Islet precursor cell (in vitro differentiated cells): ENCODE measurements around the gene PCSK6.
"Not testable (repeated sequence)": the region's sequence is repeated elsewhere in the genome, so short reads cannot be mapped to it uniquely, and the experiment has no call there.

ENCODE experiments used
- DNase-seq: peaks from one replicate; pipeline ENCODE4 v3.0.0-alpha.2; 2018

The PCSK6 gene

DNA sequence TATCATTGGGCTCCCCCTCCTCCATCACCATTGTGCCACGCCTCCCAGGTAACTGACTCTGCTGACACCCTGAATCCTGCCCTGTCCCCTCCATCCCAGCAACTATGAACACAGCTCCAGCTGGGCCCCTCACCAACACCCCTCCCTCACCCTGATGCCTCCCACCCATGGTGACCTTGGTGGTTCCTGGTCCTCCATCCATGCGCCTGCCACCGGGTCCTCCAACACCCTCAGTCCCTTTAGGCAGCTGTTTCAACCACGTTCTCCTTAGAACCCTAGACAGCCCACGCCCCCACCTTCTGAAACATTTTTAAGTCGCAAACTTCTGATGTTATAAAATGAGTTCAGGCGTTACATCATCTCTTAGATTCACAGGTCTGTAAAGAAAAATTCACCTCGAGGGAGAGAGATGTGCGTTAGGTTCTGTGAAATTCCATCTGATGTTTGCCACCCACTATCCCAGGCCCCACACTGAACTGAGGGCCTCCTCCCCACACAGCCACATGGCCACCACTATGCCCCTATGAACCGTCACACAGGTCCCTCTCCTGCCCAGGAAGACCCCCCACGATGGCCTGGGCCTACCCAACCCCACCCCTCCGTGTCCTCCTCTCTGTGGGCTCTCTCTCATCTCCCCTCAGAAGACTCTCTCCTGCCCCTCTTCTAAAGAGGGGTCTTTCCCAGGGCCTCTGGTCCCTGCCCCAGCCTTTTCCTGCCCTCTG is 29.8 kb downstream of the PCSK6 start:
- peak; percentile 31 for DNase-seq

DNA sequence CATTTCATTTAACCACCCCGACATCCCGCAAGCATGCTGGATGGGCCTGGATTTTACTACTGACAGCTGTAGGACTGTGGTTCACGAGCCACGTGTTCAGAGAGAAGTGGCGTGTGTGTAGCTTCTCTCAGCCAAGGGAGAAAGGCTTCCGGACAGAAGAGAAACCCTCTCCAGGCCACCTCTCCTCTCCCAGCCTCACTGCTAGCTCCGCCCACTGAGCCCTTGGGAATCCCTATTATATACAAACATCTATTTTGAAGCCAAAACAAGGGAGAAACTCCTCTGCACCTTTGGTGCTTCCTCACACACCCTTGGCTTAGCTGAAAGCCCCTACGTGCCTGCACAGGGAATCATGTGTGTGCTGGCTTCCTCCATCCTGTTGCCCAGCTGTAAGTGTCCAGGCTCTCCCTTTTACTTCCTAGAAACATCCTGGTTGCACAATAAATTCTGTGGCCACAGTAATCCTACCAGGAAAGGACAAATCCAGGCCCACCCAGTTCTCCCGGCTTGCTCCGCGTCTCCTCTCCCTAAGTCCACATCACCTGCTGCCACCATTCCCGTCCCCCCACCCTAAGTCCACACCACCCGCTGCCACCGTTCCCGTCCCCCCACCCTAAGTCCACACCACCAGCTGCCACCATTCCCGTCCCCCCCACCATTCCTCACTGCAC is 30.5 kb downstream of the PCSK6 start:
- DNase-seq = peak; percentile 47

DNA sequence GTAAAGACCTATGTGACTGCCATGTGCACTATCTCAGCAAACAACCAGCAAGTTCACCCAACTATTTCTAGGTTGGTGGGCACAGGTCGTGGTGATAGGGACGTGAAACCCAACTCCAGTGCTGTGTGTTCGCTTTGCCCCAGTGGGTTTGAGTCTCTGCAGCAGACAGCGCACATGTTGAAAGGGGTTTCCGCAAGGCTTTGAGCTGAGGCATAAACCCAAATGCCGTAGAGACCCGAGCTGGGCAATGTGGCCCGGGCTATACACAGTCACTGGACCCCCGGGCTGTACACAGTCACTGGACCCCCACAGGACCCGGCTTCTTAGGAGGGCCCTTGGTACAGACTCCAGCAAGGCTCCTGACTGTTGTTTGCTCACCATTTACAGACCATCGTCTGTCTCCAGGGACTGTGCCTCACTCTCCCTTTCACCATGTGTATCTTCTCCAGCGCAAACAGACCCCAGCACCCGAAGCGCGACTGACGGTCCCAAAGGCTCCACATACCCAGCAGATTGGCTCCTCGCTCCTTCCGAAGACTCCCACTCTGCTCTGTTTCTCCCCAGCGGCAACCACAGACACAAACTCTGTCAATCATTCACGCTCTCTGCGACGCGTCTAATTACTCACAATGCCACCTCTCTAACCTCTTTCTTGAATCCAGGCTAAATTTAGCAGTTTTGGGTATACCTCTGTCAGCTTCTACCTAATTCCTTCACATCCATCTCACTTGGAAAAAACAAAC is 31.2 kb downstream of the PCSK6 start:
- DNase-seq = peak; percentile 36

DNA sequence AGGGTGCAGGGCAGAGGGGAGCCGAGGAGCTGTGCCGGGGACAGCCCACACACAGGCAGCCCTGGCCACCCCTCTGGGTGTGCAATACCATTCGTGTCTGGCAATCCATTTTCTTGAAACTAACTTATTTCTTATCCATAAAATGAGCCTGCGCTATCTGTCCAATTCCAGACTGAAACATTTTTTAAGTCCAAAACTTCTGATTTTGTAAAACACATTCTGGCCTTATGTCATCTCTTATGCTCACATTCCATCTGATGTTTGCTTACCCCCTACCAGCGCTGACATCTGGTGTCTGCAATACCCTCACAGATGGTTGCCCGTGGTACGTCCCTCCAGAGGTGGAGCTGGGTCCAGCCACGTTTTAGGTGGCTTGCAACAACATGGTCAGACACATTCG is 31.8 kb downstream of the PCSK6 start:
- no peak for DNase-seq

DNA sequence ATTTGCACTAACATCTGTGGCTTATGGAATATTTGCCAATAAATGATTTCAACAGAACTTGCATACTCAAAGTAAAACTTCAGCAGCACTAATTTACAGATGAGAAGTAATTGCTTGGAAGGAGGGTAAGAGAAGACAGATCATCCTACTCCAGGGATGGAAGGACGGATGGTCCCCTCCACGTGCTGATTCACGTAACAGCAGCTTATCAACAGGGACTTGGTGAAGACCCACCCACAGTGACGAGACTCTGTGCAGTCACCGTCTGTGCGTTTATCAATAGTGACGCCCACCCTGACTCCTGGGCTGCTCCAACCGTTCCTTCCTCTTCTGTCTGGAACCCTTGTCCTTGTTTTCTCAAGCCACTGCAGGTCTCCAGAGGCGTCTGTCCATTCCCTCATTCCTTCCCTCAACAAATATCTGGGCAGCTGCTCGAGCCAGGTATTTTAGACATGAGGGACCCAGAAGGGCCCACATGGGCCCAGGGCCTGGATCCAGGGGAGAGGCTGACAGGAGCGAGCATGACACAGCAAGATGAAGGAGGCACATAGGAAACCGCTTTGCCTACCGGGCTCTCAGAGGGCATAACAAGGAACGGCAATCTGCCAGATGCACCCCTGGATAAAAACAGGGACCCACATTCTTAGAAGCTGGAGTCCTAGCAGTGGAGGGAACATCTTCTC is 33.3 kb downstream of the PCSK6 start:
- peak; percentile 23 for DNase-seq

DNA sequence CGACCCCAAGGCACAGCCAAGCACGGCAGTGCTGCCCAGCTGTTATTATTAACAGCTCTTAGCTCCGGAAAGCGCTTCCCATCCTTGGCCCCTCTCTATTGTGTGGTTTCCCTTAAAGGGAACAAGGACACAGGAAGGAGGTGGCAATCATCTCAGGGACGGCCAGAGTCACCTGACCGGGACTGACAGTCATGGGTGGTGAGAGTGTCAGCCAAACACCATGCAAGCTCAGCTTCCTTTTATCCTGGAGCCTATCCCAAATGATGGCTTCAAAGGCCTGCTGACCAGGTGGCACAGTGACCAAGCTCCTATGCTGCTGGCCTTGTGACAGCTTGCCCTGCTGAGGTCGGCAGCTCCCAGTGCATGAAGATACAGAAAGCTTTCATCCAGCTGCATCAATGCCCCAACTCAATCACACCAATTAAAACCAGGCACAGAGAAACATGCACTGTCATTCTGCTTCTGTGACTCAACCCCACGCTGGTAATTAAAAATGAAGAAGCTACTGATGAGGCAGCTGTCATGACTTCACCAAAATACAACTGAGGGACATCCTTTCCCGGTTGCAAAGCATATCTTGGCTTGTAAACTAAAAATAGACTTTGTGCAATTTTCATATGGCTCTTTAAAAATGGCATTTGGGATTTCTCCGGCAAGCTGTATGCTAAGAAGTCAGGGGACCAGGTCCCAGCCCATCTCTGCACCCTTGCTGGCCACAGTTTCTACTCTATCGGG is 34.0 kb downstream of the PCSK6 start:
- peak; percentile 54 for DNase-seq

DNA sequence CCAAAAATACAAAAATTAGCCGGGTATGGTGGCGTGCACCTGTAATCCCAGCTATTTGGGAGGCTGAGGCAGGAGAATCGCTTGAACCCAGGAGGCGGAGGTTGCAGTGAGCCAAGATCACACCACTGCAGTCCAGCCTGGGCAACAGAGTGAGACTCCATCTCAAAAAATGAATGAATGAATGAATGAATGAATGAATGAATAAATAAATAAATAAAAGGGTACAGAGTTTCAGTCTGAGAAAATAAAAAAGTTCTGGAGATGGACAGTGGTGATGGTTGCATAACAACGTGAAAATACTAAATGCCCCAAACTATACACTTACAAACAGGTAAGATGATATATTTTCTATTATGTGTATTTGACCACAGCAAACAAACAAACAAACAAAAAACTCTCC is 34.7 kb downstream of the PCSK6 start:
- not testable (repeated sequence) for DNase-seq

DNA sequence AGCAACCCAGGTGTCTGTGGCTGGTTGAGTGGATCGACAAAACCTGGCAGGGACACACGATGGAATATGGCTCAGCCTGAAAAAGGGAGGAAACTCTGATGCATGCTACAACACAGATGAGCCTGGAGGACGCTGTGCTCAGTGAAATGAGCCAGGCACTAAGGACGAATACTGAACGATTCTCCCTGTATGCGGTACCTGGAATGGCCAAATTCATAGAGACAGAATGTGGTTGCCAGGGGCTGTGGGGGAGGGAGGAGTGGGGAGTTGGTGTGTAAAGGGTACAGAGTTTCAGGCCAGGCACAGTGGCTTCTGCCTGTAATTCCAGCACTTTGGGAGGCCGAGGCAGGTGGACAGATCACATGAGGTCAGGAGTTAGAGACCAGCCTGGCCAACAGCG is 35.1 kb downstream of the PCSK6 start:
- peak; percentile 13 for DNase-seq

DNA sequence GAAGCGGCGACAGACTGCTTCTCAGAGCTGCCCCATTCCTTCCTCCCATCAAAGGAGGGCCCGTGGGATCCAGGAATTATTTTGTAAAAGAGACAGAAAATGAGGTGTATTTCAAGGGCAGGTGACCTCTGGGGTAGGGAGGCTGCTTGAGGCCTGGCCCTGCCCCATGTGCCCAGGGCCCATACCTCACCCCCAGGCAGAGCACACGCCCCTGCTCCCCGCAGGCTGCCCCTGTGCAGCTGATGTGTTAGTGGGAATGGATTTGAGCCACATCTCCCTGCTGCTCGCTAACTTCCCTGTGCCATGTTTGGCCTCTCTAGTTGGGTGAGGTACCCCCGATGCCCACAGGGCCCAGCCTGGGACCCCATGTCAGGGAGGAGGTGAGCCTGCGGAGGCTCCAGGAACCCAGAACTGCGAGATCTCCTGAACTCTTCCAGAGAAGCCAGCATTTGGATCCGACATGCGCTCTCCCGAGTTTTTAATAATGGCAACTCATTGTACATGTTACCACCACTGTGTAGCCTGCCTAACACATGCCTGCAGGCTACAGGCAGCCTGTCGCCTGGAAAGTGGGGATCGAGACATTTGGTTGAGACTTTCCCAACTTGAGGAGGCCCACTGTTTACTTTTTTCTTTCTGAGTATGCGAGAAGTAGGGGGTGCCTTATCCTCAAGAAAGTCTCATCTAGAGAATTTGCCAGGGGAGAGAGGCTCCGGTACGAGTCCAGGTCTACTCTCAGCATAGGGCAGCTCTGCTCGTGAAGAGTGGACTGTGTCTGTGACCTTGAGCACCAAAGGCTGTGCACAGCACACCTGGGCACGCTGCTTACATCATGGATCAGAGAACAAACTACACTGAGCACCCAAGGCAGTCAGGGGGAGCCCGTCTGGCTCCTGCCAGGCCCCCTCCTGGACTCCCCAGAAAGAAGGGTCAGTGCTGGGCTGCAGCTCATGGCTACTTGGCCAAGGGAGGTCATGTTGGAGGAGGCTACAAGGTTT is 36.1 kb downstream of the PCSK6 start:
- peak; percentile 29 for DNase-seq

DNA sequence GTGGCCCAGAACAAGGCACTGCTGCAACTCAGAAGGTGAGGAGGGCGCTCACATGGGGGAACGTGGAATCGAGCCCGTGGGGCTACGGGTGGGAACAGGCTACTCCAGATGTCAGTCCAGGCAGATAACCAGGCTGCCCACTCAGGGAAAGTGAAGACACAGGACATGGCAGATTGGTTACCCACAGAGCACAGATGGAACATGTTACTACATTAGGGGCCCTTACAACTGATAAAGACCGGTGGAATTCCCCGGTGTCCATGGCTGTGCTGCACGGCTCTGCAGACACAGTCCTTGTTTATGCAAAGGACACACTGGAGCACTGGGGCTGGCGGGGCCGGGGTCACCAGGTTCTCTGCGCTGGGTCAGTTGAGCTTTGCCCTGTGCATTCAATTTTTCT is 36.9 kb downstream of the PCSK6 start:
- peak; percentile 34 for DNase-seq

DNA sequence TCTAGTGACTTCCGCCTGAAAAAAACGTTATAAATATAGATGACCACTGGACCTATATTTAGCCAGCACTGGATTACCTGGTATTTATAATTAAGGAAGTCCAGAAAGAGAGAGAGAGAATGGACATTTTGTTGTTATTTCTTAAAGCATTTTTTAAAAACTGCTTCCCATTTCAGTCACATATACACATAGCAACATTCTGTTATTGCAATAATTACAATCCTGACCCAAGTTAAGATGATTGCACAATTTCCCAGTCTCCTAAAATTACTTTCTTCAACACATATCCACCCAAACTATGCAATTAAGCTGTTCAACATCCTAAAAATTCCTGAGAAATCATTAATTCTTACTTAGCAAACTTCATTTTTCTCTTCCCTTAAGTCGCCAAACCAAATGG is 37.7 kb downstream of the PCSK6 start:
- DNase-seq = no peak

DNA sequence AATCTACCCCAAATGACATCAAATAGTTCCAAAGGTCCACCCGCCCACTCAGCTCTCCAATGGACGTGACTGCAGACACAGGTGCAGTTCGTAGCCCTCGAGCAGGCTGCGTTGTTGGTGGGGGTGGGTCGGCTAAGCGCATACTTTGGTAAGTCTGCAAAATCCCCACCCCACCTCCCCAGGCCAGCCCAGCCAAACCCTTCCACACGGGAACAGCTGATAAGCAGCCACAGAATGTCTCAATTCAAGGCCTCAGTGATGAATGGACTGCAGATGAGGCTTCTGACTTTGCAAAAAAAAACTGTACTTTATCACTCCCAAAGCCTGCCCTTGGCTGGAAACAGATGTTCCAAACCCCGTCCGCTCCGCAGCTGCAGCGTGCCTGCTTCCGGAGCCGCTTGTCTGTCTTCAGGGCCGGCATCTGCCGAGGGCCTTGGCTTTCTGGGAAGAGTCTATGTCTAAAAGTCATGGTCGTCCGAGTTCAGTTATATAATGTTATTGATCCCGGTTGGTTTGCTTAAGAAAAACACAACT is 38.2 kb downstream of the PCSK6 start:
- DNase-seq = peak; percentile 56

DNA sequence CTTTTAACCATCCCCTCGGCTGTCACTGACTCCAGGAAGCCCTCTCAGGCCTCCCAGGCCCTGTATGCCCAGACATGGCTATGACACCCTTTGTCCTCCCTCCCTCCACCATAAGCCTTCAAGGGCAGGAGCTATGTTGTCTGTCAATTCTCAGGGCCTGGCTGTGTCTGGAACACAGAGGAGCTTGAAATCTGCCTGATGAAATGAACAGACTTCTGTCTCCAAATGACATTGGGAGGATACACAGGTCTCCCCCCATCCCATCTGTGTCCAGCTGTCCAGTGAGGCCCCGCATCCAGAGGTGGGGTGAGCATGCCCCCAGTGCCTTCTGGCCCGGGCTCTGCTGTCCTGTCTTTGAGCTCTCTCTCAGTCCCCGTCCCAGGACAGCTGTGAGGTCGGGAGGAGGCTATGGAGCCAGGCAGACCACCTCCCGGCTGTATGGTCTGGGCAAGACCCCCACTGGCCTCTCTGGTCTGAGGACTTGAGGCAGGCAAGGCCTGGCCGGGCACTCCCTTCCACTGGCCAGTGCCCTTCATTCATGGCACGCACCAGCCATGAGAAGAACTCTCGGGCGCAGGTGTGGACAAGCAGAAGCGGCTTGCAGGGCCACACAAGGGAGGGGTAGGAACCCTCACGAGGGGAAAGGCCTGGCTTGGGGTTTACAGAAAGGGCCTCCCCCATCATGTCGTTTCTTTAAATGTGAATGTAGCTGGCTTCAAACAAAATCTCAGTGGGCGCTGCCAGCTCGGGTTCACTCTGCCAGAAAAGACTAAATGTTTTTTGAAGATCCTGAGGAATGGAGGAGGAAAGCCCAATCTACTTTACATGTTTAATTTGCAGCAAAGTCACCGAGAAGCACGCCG is 38.9 kb downstream of the PCSK6 start:
- DNase-seq = no peak

DNA sequence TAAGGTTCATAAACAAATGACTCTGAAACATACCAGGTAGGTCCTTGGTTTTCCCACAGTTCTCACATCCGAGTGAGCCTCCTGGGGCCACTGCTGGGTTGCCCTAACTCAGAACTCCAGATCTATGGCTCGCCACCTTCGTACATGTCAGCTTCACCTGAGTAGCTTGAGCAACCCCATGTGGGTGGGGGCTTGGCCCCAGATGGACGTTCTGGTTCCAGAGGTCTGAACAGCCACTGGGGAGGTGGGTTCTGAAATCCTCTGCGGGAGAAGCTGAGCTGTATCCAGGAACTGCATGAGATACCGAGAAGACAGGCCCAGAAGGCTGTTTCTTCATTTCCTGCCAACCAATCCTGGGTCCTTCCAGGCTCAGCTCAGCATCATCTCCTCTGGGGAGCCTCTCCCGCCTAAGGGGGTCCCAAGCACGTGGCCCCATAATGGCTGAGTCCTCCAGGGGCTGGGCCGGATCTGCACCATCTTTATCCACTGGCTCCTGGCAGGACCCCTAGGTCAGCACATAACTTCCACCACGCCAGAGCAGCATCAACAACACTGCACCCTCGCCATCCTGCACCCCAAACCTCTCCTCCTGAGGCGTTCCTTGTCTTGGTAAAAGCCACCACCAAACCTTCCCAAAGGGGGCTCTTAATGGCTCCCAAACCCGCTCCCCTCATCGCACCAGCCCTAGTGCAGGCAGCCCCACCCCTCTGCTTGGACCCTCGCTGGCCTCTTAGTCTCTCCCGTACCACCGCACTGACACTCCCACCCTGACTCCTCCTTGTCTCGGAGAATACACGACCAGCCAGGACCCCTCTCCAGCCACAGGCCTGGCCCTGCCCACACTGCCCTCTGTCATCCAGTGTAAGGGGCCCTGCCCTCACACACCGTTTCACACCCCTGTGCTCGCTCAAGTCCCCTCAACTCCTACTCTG is 39.8 kb downstream of the PCSK6 start:
- DNase-seq = no peak

DNA sequence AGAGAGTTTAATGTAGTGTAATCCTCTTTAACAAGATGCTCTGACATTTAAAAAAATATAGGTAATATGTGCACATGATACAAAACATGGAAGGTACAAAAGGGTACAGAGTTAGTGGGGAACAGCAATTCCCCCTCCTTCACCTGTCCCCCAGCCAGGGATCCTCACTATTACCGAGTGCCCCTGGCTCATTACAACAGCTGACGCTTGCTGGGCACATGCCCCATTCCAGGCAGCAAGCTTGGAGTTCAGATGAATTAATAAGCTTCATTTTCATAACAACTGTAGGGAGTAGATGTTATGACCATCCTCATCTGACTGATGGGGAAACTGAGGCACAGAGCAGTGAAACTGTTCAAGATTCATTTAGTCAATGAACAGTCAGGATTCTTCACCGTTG is 41.2 kb downstream of the PCSK6 start:
- DNase-seq = no peak

DNA sequence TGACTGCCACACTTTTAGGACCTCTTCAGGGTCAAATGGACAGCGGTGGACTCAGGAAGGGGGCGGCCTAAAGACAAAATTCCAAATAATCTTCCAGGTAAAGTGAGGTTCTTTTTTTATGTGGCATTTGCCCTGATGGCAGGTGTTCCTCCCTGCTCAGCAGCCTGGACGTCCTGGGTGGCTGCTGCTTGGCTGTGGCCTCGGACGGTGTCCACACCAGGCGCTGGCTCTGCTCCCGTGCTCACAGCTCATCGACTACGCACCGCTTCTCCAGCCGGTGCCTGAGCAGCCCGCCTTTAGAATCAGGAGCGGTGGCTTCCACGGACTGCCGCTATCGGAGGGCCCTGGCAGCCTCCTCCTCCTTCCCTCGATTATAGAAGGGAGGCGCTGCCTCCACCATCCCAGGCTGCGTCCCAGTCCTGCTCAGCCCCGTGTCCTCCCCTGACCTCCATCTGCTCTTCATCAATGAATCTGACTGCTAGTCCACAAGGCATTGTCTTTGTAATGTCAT is 41.9 kb downstream of the PCSK6 start:
- DNase-seq = peak; percentile 34

DNA sequence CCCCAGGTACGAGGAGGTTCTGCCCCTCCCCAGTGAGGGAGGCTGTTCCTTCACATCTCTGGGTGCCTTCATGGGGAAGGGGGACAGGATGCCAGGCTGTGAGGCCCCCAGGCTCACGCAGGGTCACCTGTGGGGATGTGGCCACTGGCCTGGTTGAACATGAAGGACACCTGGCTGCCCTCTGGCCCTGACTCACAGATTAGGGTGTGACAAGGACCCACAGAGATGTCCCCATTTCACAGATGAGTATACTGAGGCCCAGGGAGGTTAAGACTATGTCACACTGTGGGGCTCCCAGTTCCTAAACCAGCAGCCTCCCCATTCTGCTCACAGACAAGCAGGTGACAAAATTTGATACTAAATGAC is 42.4 kb downstream of the PCSK6 start:
- DNase-seq = peak; percentile 40

DNA sequence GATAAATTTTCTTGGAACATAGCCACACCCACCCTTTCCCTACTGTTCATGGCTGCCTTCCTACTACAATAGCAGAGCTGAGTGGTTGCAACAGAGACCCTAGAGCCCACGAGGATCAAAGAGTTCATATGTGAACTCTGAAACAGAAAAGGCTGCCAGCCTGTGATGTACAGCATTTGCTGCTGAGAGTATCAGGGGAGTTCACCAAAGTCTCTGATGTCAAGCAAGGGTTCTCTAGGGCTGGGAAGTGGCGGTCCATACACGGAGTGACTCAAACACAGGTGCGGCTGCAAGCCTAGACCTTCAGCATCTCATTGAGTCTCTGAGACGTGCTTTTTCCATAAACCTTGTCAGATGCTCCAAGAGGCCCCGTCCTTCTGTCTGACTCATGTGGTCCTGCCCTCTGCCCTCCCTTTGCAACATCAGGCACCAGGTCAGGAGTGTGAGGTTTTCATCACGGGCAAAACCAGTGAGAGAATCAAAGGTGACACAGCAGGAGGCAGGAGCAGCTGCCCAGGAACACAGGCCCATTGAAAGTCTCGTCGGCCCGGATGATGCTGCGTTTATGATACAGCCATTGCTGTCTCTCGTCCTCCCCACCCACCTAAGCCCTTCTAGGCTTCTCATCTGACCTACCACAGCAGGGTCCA is 42.9 kb downstream of the PCSK6 start:
- DNase-seq = peak; percentile 29
